Activated CD8-positive, alpha-beta memory T cell treated with anti-CD3 and anti-CD28 coated beads for 24 hours (primary cell): ENCODE measurements around the gene PCDH9.

Source experiments
- DNase-seq: peaks from one replicate; pipeline ENCODE4 v3.0.0-alpha.2; 2020

Gene PCDH9

DNA sequence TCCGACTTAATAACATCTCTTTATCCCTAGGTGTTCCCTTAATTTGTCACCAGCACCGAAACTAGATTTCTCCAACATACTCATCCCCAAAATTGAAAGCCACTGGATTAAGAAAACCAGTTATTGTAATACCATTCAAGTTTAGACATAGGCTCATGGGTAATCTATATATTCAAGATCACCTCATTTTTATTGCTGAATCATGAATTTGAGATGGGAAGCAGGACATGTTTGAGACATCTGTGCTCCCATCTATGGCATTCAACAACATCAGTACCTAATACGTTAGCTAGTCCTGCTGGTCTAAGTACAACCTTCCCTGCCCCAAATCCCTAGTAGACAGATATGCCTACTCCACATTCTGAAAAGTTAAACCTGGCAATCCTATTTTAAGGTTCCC is 820.6 kb downstream of the PCDH9 start:
- DNase-seq = no peak

DNA sequence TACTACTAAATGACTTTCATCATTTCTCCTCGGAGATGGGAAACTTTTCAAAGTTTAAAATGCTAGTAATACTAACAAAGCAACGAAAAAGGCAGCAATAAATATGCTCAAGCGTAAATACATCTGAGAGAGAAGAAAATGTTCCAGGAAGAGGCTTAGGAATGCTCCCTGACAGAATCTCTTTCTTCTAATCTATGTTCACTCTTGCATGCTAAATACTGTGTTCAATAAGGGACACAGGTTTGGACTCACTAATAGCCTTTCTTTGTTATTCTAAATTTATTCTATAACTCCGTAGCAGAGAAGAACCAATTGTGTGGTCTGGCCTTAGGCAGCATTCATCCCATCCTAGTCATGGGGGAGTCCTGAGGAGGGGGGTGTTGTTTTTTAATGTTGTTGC is 823.0 kb downstream of the PCDH9 start:
- no peak for DNase-seq

DNA sequence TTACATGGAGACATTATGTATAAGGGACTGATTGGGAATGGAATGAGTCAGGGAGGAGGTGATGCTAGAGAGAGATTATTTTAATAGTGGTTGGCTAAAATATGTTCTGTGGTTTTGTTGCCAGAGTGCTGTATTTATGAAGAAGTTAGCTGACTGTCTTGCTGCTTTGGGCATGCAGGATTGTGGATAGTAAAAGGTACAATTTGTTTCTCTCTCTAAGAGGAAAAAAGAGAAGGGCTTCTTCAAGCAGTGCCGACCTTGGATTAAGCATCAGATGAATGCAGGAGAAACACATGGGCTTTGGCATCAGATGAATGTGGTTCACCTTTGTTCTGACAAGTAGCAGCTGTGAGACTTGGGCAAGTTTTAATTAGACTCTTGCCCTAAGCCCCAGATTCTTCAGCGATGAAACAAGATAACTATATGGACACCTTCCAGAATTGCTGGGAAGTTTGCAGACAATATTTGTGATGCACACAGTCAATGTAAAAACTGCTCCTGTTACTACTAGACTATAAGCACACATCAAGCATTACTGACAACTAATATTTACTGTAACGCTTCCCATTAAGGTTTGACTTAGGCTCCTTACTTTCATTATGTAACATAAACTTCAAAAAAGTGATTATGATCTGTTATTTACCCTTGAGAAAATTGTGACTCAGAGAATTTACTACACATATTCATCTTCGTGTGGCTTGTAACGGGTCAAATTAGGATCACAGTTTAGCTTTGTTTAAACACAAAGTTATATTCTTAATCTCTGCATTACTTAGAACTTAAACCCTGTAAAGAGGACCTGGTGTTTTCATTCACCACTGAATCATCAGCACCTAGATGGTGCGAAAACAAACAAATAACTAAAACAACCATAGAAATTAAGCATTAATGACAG is 824.0 kb downstream of the PCDH9 start:
- no peak for DNase-seq

DNA sequence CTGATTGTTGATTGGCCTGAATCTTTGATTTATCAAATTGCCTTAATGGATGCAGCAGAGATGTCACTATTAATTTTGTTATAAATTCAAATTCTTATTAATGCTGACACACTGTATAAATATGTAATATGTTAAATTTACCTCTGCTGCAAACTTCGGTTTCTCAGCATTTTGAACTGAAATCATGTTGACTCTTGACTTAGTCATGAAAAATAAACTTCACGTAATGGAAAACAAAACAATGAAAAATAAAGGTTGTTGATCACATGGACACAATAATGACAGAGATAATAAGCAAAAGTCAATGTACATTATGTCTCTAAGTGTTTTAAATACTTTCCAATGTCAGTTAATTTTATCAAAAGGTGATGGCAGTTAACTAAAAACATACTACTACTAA is 827.6 kb downstream of the PCDH9 start:
- DNase-seq = no peak

DNA sequence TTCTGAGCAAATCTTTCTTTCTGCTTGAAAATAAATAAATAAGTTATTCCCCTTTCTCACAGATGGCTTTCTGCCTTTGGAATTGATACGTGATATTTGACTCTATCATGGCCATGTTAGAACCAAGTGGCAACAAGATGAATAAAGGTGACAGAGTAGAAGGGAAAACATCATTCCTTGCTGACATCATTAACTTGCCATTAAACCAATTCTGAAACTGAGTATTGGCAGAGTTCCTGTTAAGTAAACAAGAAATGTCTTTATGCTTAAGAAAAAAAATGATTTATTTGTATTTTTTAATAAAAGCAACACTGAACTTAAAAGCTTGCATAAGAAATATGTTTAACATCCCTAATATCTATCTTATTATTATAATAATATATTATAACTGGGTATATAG is 828.1 kb downstream of the PCDH9 start:
- DNase-seq = no peak

DNA sequence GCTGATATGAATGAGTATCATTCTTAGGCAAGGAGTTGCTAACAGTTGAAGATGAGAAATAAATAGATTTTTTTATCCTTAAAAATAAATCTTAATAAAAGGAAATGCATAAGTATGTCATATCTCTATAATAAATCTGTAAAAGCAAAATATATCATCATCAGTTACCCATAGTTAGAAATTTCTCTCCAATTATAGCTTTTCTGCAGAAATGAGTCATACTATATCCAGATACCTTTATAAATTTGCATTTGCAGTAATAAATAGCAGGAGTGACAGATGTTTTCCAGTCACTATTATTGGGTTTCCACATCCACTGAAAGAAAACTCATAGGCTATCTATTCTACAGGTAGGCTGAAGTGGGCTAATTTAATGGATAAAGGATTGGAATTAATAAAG is 829.8 kb downstream of the PCDH9 start:
- DNase-seq = no peak

DNA sequence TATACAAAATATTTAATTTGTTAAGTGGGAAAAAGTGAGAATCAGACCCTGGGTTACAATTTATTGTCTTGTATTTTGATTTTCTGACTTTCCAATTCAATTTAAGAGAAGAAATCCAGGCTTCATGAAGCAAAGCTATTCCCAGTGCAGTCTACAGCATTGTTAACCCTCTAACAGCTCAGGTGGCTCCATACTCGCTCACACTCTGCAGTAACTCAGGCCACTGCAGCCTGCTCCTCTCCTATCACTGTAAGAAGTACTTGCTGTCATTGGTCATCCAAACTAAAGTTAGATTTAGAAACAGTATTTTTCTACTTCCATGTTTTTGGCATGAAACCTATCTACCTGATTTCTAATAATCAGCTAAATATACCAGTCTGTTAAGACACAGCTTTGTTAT is 830.3 kb downstream of the PCDH9 start:
- no peak for DNase-seq

DNA sequence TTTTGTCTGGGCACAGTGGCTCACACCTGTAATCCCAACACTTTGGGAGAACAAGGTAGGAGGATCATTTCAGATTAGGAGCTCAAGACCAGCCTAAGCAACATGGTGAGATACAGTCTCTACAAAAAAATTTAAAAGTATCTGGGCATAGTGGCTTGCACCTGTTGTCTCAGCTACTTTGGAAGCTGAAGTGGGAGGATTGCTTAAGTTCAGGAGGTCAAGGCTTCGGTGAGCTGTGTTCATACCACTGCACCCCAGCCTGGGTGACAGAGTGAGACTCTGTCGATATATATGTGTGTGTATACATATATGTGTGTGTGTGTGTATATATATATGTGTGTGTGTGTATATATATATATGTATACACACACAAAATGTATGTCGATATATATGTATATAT is 833.0 kb downstream of the PCDH9 start:
- no peak for DNase-seq

DNA sequence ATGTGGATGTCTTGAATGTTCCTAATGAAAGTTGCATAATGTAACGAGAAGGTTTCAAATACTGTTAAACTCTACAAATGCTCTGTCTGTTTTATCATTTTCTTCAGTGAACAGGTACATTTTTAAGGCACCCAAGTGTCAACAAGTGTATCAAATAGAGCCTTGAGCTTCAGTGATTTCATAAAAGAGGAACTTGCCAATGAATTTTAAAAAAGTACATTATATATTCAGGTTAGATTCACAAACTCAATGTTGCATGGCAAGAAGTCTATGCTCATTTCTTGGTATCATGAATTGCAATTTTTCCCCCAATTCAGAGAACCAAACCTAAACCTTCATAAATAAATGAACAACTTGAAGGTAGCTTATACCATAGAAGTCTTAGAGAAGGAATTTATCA is 838.8 kb downstream of the PCDH9 start:
- DNase-seq = no peak

DNA sequence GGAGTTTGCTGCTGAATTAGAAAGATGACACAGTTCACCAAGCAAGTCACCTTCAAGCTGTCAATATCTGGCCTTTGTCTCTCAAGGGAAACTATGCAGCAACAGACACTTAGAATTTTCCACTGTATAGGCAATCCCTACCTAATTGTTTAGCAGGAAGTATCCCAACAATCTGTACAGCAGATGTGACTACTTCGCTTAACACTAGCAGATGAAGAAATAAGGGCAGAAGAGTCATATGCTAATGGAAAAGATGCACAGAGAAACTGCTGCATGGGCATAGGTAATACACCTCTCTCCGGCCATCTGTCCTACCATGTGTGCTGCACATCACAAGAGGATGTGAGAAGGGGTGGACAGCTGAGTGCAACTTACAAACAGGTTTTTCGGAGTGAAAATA is 851.2 kb downstream of the PCDH9 start:
- DNase-seq = no peak

DNA sequence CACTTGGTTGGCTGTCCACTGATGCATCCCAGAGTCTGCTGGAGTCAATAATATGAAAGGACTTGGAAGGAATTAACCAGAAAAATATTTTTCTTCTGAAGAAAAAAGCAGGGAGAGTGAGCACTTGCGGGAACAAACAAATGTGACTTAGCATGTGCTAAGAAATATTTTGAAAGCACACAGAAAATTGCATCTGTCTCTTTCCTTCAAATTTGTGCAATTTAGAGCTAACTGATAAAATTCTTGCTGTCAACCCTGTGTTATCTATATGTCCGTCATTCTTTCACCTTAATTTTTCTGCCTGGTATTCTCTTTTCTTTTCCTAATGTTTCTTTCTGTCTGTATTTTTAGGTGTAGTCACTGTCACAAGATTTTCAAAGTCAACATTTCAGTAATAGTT is 852.6 kb downstream of the PCDH9 start:
- DNase-seq = no peak

DNA sequence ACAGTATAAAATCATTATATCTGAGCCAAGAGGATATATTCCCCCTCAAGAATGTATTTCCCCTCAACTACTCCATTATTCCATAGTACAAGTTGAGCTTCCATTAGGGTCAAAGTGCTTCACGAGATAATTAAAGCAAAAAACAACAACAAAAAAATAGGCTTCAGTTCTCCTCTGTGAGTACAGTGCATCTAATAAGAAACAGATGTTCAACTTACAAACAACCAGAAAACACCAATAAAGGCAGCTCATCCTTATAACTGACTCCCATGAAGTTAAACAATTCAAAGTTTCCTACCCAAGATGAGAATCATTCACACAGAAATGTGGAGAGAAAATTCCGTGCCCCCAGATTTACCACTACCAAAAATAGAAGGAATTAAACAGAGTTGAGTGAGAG is 854.4 kb downstream of the PCDH9 start:
- no peak for DNase-seq

DNA sequence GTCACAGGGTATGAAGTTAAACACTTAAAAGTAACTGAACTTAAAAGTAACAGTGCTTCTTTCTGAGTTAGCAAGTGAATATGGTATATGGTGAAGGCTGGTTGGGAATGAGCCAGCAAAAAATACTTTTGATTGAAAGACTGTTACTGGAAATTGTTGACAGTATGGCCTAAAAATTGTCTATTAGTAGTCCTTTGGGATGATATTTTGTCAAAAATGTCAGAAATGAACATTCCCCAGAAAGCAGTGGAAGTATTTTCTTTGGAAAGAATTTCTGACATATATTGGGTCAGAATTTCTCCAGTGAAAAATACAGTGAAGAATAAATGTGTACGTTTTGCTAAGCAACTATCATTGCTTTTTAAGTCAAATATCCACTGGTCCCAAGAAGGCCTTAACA is 860.5 kb downstream of the PCDH9 start:
- DNase-seq = no peak

DNA sequence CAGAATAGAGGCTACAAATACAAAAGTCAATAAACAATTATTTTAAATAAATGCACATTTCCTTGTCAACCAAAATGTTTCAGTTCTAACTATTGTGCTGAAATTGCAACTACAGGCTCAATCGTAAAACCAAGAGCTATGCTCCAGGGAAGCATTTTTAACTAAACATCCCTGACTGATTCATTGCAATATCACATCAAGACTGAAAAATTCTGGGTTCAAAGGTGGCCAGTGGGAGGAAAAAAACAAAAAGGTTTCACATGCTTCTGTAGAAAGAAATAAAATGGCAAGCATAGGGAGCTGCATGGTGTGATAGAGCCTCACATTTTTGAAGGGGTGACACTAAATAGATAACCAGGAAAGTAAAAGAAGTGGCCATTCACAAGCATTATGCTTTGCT is 862.8 kb downstream of the PCDH9 start:
- DNase-seq = no peak

DNA sequence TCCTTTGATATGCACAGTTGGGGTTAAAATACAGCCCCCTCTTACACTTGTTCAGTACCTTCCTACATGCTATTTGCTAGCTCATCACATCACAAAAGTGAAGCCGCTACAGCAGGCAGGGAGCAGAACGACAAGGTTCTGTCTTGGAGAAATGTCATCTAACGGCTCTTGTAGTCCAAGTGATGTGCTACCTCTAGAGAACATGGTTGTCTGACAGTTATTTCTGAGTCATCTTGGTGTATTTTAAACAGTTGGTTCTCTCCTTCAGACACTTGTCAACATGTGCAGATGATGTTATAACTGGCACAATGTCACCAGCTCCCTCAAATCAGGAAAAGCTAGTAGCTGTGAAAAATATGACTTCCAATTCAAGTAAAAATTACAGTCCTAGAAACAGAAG is 865.0 kb downstream of the PCDH9 start:
- DNase-seq = no peak

DNA sequence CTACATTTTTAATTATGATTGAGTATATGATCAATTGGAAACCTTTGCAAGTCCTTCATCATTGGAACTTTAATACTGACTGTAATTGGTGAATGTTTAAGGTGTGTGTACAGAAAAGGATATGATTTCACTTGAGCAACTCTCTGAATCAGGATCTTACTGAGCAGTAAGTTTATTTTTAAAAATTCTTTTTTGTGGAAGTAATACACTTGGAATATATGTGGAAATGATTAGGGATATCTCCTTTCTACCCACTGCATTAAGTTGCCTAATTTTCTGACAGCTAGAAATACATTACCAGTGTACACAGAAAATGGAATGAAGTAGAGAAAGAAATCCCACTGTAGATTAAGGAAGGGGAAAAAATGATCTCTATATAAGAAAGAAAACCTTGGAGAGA is 865.8 kb downstream of the PCDH9 start:
- no peak for DNase-seq

DNA sequence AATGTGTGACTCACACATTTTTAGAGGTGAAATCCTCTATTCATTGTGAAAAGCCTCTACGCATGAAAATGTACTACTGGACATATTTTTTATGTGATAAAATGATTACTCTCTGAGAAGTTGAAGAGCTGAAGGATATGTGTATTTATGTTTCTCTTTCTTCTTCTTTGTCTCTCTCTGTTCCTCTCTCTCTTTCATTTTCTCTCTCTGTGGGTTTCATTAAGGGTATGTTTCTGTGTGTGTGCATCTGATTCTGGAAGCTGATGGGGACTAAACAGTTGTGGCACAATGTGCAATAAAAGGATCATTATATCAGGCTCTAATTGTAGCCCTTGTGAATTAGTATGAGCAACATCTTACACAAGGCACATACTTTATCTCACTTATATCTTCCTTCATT is 867.7 kb downstream of the PCDH9 start:
- no peak for DNase-seq

DNA sequence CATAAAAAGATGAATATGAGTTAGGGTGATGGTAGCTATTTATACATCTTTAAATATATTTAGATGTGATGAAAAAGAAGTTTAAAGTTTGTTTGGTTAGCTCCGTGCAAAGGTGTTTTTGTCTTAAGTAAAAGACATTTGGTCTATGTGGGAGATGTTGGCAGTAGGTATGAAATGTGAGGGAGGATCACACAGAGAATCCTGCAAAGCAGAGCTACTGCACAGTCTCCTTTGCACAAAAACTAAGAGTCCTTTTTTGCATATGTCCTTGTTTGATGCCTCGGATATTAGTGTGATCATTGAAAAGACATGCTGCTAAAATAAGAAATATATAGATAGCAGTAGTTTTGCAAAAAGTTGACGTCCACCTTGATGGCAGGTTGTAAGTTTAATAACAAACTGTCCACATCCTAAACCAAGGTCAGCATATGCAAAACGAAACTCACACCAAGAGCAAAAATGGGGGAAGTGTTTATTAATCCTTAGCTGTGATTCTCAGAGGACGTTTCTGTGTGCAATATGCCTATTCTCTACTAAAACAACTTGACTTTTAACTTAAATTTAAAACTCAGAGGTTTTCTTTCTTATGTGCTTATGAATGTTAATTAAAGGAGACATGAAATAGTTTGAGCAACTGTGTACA is 870.1 kb downstream of the PCDH9 start:
- no peak for DNase-seq

DNA sequence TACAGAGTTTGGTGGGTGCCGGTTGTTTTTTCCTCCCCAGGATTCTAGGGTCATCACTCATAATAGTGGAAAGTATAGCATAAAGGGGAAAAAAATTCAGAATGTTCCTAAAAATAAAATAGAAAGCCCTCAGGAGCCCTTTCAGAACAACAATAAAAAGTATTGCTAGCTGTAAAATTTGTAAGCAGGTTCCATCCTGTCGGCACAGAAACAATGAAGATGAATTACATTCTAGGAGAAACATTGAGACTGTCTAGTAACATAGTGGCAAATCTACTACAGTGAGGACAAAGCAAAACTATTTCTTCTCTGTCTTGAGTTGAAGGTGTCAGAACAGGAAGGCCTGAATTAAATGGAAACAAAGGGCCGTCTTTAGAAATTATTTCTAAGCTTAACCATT is 870.7 kb downstream of the PCDH9 start:
- DNase-seq = no peak

DNA sequence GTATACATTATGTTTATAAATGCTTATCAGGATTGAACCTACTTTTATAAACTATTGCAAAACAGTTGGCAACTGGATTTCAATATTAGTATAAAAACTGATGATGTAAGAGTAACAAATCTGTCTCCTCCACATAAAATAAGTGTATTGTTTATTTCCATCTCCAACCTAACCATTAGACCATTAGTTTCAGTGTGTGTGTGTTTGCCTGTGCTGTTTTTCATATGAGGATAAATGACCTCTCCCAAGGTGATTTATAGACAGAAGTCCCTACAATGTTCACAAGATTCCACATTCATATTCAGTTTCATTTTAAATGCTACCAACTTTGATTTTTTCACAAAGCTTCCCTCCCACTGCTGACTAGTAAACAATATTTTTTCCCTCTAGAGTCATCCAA is 871.6 kb downstream of the PCDH9 start:
- DNase-seq = no peak

DNA sequence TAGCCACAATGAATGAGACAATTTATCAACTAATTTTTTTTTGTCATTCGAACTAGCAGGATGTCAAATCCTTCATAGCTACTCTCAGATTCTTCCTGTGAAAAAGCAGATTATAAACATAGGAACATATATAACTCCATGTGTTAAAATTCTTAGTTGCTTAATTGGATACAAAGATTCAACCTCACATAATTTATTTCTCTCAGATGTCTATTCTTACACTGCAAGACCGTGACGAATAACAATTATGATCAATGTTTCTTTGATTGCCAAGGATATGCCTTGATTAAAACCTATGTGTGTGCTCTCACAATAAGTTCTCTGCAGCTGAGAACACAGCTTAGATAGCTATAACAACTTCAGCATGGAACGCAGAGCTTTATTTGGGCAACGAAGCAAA is 872.7 kb downstream of the PCDH9 start:
- no peak for DNase-seq

DNA sequence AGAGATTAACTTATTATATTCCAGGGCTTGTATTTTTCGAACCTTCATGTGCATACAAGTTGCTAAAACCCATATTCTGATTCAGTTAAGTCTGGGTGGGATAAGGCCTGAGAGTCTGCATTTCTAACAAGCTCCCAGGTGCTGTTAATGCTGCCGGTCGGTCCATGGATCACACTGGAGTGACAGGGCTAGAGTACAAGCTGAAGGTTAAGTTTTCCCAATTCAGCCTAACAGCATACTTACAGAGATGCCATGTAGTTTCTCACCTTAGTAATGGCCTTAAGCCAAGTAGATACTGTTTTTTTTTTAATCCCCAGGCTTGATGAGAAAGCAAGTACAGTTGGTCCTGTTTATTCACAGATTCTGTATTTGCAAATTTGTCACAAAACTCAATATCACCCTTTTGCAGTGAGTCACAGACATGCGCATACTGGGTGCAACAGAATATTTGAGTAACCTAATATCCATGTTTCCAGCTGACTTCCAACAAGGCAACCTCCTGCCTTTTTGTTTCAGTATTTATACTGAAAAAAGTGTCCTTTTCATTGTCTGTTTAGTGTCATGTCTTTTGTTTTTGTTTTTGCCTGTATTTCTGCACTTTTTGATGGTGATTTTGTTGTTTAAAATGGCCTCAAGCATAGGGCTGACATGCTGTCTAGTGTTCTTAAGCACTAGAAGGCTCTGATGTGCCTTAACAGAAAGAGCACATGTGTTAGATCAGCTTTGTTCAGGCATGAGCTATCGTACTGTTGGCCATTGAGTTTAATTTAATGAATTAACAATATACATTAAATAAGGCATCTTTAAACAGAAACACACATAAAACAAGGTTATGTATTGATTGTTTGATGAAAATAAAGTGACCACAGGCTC is 875.0 kb downstream of the PCDH9 start:
- DNase-seq = no peak

DNA sequence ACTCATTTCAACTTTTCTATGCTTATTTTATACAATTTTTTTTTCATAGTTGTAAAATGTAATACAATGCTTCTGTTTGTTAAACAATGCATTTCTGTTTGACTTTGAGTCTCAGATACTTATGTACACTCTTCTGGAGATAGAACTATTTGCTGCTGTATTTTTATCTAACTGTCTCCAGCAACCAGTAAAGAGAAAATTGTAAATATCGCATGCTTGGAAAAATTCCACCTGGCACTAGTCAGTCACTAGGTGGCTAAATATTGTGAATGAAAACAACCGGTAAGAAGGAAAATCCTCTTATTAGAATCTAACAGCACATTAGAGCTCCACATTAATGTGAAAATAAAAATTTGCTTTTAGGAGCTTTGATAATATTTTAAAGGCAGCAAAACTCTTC is 876.5 kb downstream of the PCDH9 start:
- DNase-seq = no peak

DNA sequence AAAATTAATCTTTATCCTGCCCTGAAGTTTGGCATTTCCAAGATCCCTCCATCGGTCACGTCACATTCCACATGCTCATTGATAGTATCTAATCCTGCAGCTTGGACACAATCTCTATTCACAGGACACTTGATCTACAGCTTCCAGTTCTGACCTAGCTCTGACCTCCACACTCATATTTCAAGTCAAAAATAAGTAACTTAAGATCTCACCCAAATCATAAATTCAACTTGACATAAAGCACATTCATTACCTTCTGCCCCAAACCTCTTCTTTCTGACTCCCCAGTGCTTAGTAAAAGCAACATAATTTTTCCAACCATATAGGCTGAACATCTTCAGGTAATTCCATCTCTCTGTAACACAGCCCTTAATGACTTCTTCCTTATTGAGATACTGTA is 880.2 kb downstream of the PCDH9 start:
- DNase-seq = no peak
